ENCODE measurements around the gene ATXN7.

GRCh38 chr3:63910891-63911290, 47.2 kb downstream of the ATXN7 start:
- TF ChIP-seq EP300 (IDR thresholded peaks at IDR 0.05) (no peak), CTCF (IDR thresholded peaks at IDR 0.05) (no peak), POLR2AphosphoS5 (IDR thresholded peaks at IDR 0.05) (no peak)

Data from stomach (tissue), 4 donors.